ENCODE results near the gene TANGO2.

The TANGO2 gene

GRCh38 chr22:20054485-20054884 is 33.6 kb downstream of the TANGO2 start:
- no peak overlapping the region for H3K4me3 ChIP-seq (ENCODE audit: low read depth, low read length)
- no peak for DNase-seq (ENCODE audit: low read depth)
- no peak for TF ChIP-seq CTCF (conservative IDR thresholded peaks at IDR 0.05; ENCODE audit: low read depth, low read length)

- no peak for TF ChIP-seq CTCF (conservative IDR thresholded peaks at IDR 0.05; ENCODE audit: low read depth, low read length)
- DNase-seq (ENCODE audit: low read depth) = no peak
- no peak overlapping the region for H3K4me3 ChIP-seq (ENCODE audit: low read depth, low read length)
These were observed 34.2 kb downstream of the TANGO2 start for GRCh38 chr22:20055144-20055543.

- no peak for DNase-seq (ENCODE audit: low read depth)
- TF ChIP-seq CTCF (conservative IDR thresholded peaks at IDR 0.05; ENCODE audit: low read depth, low read length) = no peak
- H3K4me3 ChIP-seq (ENCODE audit: low read depth, low read length) = no peak overlapping the region
These were observed 34.7 kb downstream of the TANGO2 start for GRCh38 chr22:20055654-20056053.

GRCh38 chr22:20056161-20056560 is 35.3 kb downstream of the TANGO2 start:
- H3K4me3 ChIP-seq (ENCODE audit: low read depth, low read length) = no peak overlapping the region
- no peak for DNase-seq (ENCODE audit: low read depth)
- no peak for TF ChIP-seq CTCF (conservative IDR thresholded peaks at IDR 0.05; ENCODE audit: low read depth, low read length)

- DNase-seq (ENCODE audit: low read depth) = no peak
- no peak overlapping the region for H3K4me3 ChIP-seq (ENCODE audit: low read depth, low read length)
- TF ChIP-seq CTCF (conservative IDR thresholded peaks at IDR 0.05; ENCODE audit: low read depth, low read length) = no peak
These were observed 35.9 kb downstream of the TANGO2 start for GRCh38 chr22:20056696-20057386.

GRCh38 chr22:20057596-20058268 is 36.8 kb downstream of the TANGO2 start:
- no peak overlapping the region for H3K4me3 ChIP-seq (ENCODE audit: low read depth, low read length)
- TF ChIP-seq CTCF (conservative IDR thresholded peaks at IDR 0.05; ENCODE audit: low read depth, low read length) = no peak
- DNase-seq (ENCODE audit: low read depth) = no peak

Data from choroid plexus epithelial cell (primary cell).